GM19397 (cell line): Measurements from ENCODE around the gene STEAP2.
"Not testable (repeated sequence)": the region's sequence is repeated elsewhere in the genome, so short reads cannot be mapped to it uniquely, and the experiment has no call there.

Experiments used
- ATAC-seq: cut with Tn5 transposase; IDR thresholded peaks from one replicate; pipeline ENCODE4 v1.9.1; 2021; ENCODE audit warnings: mild to moderate bottlenecking, moderate library complexity; ENCODE audit not compliant: unreplicated experiment

STEAP2 gene

DNA sequence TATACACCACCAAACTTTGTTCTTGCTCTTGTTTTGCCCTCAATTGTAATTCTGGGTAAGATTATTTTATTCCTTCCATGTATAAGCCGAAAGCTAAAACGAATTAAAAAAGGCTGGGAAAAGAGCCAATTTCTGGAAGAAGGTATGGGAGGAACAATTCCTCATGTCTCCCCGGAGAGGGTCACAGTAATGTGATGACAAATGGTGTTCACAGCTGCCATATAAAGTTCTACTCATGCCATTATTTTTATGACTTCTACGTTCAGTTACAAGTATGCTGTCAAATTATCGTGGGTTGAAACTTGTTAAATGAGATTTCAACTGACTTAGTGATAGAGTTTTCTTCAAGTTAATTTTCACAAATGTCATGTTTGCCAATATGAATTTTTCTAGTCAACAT, 20.9 kb downstream of the STEAP2 start:
- ATAC-seq = no peak

DNA sequence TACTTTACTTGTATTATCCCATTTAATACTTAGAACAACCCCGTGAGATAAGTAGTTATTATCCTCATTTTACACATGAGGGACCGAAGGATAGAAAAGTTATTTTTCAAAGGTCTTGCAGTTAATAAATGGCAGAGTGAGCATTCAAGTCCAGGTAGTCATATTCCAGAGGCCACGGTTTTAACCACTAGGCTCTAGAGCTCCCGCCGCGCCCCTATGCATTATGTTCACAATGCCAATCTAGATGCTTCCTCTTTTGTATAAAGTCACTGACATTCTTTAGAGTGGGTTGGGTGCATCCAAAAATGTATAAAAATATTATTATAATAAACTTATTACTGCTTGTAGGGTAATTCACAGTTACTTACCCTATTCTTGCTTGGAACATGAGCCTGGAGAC, 22.0 kb downstream of the STEAP2 start:
- ATAC-seq = no peak

DNA sequence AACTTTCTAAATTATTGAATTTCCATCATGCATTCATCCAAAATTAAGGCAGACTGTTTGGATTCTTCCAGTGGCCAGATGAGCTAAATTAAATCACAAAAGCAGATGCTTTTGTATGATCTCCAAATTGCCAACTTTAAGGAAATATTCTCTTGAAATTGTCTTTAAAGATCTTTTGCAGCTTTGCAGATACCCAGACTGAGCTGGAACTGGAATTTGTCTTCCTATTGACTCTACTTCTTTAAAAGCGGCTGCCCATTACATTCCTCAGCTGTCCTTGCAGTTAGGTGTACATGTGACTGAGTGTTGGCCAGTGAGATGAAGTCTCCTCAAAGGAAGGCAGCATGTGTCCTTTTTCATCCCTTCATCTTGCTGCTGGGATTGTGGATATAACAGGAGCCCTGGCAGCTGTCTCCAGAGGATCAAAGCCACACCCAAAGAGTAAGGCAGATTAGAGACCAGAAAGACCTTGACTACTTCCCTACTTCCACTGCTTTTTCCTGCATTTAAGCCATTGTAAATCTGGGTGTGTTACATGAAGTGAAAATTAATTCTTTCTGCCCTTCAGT, 25.3 kb downstream of the STEAP2 start:
- no peak for ATAC-seq

DNA sequence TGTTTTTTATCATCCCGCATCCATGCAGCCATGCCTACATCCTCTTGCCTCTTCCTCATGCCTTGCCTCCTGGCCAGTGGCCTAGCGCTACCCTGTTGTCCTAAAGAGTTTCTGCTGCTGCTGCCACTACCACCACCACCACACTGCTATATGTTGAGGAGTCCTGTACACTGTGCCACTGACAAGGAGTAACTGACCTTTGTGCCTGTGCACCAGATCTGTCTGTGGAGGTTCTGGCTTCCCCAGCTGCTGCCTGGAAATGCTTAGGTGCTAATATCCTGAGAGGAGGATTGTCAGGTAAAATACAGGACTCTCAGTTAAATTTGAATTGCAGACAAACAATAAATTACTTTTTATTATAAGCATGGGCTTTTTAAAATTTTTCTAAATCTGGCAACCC, 26.5 kb downstream of the STEAP2 start:
- ATAC-seq = no peak

DNA sequence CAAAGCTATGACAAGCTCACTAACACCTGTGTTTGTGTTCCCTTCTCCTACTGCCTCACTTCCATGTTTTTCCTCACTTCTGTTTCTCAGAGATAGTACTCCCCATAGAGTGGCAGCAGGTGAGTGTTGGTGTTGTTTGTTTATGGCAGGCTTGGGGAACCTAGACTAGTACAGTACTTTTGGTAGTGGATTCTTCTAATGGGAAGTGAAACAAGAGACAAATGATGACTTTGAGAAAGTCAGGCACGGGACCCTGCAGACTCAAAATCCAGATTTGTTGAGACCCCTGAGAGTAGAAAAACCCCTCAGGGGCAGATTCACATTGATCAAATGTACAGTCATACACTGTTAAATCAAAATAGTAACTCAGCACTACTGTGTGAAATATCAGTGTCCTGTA, 27.0 kb downstream of the STEAP2 start:
- no peak for ATAC-seq

DNA sequence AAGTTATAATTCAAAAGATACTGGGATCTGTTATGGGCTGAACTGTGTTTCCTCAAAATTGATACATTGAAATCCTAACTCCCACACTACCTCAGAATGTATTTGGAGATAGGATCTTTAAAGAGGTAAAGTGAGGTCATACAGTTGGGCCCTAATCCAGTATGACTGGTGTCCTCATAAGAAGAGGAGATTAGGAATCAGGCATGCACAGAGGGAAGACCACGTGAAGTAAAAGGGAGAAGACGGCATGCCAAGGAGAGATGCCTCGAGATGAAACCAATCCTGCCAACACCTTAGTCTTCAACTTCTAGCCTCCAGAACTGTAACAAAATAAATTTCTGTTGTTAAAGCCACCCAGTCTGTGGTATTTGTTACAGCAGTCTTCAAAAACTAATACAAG, 27.5 kb downstream of the STEAP2 start:
- ATAC-seq = no peak

DNA sequence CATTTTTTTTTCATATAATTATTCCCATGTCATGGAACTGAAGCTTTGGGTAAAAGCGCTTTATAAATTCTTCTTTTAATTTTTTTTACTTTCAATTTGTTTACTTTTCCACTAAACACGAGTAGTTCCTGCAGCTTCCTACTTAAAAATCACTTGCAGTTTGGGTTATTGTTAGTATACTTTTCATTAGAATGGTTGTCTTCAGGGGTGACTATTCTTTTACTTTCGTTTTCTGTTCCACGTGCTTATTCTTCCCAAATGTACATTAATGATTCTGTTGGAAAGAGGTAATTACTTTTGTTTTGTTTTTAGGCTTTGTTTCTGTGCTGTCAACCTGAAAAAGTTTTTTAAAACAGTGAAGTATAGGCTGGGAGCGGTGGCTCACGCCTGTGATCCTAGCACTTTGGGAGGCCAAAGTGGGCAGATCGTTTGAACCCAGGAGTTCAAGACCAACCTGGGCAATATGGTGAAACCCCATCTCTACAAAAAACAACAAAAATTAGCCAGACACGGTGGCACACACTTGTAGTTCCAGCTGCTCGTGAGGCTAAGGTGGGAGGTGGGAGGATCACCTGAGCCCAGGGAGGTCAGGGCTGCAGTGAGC, 28.2 kb downstream of the STEAP2 start:
- ATAC-seq = no peak

DNA sequence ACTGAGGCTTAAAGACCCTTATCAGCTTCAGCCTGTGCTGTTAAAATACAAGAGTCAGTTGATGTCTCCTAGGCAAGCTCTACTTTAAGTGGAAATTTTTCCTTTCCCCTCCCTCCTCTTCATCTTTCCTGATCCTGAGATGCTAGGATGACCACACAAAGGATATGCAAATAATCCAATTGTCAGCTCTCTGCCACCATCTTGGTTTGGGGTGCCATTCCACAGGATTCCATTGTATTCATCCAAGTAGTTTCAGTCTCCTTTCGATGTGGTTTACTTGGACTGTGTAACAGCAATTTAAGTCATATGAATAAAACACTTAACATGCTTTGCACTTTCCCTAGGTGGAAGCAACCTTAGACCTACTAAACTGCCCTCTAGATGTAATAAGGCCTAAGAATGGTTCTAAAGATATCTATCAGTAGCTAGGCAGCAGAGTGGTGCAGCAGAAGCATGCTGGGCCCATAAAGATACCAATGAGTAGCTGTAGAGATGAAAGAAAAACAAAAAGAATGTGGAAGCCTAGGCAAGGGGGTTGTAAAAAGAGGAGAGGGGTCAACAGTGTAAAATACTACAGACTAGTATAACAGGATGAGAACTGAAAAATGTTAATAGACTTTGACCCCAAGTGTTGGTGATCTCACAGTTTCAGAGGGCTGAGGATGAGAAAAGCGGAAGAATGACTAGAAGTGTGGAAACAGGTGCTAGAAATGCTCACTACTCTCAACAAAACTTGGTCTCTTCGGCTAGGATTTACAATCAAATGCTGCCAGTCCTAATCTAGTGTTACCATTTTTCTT, 31.0 kb downstream of the STEAP2 start:
- ATAC-seq = peak; percentile 65

DNA sequence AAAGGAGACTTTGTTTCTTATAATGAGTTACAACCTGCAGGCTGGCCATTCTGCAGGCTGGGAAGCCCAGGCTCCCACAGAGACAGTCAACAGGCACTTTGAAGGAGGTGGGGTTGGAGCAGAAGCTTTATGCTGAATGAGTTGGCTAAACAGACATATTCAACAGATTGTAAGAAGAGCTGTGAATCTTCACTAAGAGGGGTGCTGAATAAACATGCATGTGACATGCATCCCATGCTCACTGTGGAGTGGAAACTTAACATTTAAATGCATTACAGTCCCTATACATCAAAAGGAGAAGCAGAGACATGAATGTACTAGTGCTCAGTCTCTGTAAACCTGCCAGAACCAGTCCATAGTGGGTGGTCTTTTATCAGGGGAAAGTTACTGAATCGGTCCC, 32.0 kb downstream of the STEAP2 start:
- no peak for ATAC-seq

DNA sequence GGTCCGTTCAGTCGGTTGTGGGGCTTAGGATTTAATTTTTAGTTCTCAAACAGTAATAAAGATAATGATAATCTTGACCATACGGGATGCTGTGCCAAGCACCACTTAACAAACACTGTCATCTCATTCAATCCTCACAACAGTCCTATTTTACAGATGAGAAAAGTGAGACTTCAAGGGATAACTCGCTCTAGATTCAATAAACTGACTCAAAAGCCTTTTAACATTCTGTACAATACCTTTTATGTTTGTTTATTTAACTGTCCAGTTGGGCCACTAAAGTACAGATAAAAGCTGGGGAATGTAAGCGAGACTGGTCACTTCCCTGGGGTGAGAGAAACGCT, 33.0 kb downstream of the STEAP2 start:
- no peak for ATAC-seq

DNA sequence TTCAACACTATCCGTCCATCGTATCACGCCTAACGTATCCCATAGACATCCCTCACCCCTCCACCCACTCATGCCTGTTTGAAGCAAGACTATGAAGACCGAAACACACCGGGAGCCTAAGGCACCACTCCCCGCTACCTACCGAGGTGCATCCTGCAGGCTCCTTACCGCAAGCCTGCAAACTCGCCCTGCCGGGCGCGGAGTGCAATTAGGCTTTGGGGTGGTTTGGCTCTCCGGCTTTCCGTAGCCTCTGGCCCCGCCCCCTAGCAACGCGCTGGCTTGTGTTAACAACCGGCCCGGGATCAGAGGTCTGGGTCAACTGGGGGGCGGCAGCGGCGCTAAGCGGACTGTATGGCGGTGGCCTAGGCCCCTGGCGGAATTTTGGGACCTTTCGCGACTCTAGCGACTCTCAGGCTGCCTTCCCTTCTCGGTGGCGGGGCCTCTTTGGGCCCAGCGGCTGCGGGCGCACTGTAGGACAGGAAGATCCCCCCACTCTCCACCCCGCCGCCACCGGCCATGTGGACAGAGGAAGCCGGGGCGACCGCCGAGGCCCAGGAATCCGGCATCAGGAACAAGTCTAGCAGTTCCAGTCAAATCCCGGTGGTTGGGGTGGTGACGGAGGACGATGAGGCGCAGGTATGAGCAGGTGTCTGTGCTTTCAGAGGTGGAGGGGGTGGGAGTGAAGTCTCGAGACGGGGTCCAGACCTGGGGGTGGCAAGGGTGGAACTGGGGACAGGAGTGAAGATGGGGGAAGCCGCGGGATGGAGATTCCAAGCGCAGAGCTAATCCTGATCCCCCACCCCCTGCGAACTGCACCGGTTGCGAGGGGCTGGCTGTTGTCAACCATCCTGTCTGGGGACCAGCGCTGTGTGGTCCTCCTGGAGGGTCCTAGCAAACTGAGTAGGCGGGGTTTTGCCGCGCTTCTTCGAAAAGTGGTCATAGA, 33.6 kb downstream of the STEAP2 start, which contains the start of gene CFAP69:
TSS of gene CFAP69 (plus strand) at position 266 of the 943 bp plus-strand sequence. CDS start at position 517, 251 bp downstream.
- peak; percentile 82 for ATAC-seq

DNA sequence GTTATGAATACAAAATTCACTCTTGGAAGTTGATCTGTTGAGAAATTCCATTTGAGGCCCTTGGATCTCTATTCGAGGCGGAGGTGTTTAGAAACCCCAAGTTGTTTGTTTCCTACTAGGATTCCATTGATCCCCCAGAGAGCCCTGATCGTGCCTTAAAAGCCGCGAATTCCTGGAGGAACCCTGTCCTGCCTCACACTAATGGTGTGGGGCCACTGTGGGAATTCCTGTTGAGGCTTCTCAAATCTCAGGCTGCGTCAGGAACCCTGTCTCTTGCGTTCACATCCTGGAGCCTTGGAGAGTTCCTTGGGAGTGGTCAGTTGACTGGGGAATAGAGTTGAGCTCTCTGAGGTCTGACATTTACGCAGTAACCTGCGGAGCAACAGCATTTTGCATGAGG, 34.6 kb downstream of the STEAP2 start:
- ATAC-seq = no peak

DNA sequence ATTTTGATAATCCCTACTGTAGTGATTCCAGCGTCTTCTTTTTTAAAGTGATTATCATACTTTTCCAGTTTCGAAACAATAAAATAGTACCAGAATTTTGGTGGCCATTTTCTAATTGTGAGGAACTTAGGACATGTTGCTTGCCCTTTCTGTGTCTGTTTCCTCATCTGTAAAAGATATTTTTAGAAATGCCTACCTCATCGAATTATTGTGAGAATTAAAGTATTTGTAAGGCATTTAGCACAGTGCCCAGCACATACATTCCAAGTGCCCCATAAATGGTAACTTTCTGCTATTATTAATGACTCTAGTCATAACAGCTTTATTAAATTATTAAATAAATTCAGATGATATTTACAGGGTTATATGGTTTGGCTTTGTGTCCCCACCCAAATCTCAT, 37.2 kb downstream of the STEAP2 start:
- no peak for ATAC-seq

DNA sequence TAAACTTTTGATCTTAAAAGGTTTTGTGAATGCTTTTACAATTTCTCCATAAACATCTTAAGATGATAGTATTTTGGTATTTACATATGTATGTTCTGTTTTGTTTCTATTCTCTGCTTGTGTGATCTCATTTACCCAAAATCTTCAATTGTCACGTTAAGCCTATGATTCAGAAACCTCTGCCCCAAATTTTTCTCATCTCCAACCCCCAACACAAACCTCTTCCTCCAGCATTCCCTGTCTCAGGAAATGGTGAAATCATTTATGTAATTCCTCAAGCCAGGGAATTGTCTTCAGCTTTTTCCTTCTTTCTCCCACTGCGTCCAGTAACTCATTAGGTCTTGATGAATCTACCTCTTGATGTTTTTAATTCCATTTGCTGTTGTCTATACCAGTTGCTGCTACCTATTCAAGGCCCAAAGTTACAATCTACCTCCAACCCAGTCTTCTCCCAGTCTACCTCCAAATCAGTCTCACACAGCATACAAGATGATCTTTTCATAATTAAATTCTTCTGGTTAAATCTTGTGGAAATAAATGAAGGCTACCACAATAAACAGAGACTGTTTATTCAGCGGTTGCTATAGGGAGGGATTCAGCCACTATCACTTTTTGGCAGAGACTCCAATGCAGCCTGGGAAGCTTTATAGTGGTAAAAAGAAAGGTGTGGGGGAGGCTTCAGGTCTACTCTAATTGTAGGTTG, 39.2 kb downstream of the STEAP2 start:
- ATAC-seq = no peak

DNA sequence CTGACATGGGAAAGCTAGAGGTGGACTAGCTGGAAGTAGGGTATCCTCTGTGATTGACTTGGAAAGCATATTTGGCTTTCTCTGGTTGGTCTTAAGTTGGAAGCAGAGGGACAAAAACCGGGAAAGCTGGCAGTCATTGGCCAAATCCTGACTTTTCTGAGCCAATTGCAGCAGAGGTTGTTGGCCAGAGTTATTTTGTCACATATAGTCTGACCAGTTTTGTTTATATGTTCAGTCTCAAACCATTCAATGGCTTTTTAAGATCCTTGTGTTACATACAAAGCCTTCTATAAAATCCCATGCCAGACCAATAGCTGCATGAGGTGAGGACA, 39.7 kb downstream of the STEAP2 start:
- ATAC-seq = no peak

DNA sequence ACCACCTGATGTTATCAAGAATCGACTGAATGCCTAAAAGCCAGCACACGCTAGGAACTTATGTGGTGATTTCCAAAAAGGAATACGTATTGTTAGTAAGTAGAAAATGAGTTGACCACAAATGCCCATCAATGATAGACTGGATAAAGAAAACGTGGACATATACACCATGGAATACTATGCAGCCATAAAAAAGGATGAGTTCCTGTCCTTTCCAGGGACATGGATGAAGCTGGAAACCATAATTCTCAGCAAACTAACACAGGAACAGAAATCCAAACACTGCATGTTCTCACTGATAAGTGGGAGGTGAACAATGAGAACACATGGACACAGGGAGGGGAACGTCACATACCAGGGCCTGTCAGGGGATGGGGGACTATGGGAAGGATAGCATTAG, 44.5 kb downstream of the STEAP2 start:
- ATAC-seq = not testable (repeated sequence)

DNA sequence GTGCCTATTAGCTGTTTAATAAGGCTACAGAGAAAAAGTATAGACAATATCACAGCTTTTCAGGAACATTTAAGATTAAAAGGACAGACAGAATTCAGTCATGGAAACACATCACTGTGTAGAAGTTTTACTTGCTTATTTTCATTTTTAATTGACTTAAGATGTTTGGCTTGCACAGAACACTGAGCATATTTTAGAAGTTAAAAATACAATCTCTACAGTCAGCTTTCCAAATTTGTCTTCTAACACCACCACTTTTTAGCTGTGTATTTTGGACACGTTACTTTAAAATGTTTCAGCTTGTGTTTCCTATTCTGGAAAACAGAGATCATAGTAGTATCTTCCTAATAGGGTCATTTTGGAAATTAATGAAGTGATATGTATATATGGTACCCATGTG, 45.2 kb downstream of the STEAP2 start:
- no peak for ATAC-seq

DNA sequence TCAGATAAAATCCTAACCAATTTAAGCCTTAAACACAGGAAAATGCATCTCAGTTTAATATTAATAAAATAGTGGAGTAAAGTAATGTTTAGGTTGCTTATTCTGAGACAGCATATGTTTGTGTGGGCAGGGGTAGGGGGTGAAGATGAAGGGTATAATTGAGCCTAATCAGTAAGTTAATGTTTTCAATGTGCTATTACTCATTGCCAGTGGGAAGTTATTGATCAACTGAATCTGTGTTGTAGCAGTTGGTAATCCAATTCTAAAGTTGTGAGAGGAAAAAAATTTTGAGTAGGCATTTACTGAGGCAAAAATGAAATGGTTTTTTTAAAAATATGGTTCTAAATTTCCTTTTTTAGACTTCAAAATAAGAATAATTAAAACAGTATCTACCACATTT, 49.9 kb downstream of the STEAP2 start:
- ATAC-seq = no peak

DNA sequence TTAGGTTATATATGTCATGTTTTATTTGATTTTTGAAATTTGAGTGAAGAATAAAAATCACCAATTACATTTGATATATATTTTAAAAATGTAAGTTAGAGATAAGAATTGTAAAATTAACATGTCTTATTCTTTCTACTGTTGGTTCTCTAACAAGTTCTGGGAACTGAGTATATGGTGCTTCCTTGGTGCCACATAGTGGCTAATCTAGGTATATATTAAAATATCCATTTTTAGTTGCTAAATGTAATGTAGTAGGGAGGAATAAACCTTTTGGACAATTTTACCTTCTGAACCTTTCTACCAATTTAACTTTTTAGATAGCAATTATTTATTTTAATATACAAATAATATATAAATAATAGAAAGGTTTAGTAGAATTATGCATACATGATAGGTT, 50.9 kb downstream of the STEAP2 start:
- no peak for ATAC-seq

DNA sequence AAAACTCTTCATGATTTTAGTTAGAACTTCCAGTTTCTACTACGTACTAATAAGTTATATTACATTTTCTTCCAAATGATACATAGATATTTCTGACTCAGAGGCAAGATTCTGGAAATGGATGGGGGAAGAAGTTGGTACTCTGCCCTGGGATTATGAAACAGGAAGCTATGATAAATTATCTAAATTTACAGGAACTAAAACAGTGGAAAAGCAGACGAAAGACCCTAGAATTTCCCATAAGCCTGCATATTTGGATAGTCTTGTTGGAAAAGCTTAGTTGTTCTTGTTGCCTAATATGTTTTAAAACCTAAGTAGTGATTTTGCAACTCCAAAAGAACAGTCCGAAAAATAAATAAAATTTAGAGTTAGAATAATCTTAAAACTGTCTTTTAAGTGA, 55.3 kb downstream of the STEAP2 start:
- ATAC-seq = no peak
